IMR-90 (cell line): ENCODE results near the gene LYRM2. TPM values are rescaled to one million over a fixed set of nuclear protein-coding genes. Genes with fewer than 3 reads are reported as not detected.

ENCODE experiments used
- ATAC-seq: fragments of 200-7000 bp; cut with Tn5 transposase; 2 replicates; pipeline ENCODE4 v1.9.1; 2020; ENCODE audit warnings: low read depth, mild to moderate bottlenecking, moderate library complexity
- BruUV-seq: library from RNA; stranded (reverse); fragments of 400-500 nt; replicated peaks from 2 replicates; lab custom pipeline; 2021; lab: Mats Ljungman, UMichigan
- CTCF ChIA-PET: fragments of 300-600 bp; formaldehyde crosslinking; extraction: SDS; loops from one replicate; lab custom pipeline; 2021; ENCODE audit warnings: antibody characterized with exemption; lab: Yijun Ruan, JAX
- POLR2A ChIA-PET: fragments of 300-600 bp; sonication (Branson Sonifier 250); formaldehyde crosslinking; loops from one replicate; lab custom pipeline; 2022; ENCODE audit warnings: antibody characterized with exemption; ENCODE audit not compliant: unreplicated experiment; lab: Charles Lee
- DNase-seq: peaks from one replicate; pipeline ENCODE4 v3.0.0; 2013
- H2AFZ ChIP-seq: replicated peaks from 2 replicates; pipeline ENCODE3; 2013; ENCODE audit warnings: low read length, mild to moderate bottlenecking; ENCODE audit not compliant: poor library complexity
- H2AK5ac ChIP-seq: 2 replicates; pipeline ENCODE4 v1.6.1; 2013; ENCODE audit warnings: low read depth, low read length, inconsistent platforms
- H2AK9ac ChIP-seq: replicated peaks from 2 replicates; pipeline ENCODE3; 2013; ENCODE audit warnings: mild to moderate bottlenecking, low read depth, low read length, moderate library complexity; ENCODE audit not compliant: poor library complexity
- H2BK120ac ChIP-seq: 2 replicates; pipeline ENCODE4 v1.6.1; 2013; ENCODE audit warnings: low read depth, low read length, inconsistent platforms
- H2BK15ac ChIP-seq: 3 replicates; pipeline ENCODE4 v1.6.1; 2013; ENCODE audit warnings: low read depth, low read length, inconsistent platforms
- H2BK20ac ChIP-seq: 2 replicates; pipeline ENCODE4 v1.6.1; 2013; ENCODE audit warnings: low read depth, mild to moderate bottlenecking, inconsistent platforms, low read length, moderate library complexity
- H2BK5ac ChIP-seq: 2 replicates; pipeline ENCODE4 v1.6.1; 2013; ENCODE audit warnings: mild to moderate bottlenecking, low read depth, low read length, inconsistent platforms; ENCODE audit not compliant: poor library complexity, severe bottlenecking
- H3K14ac ChIP-seq: replicated peaks from 2 replicates; pipeline ENCODE4 v1.6.1; 2013; ENCODE audit warnings: low read depth, low read length, inconsistent platforms
- H3K18ac ChIP-seq: 2 replicates; pipeline ENCODE4 v1.6.1; 2013; ENCODE audit warnings: low read depth, low read length, control low read depth
- H3K23ac ChIP-seq: 2 replicates; pipeline ENCODE4 v1.6.1; 2013; ENCODE audit warnings: low read depth, low read length, inconsistent platforms
- H3K27ac ChIP-seq: 2 replicates; pipeline ENCODE4 v1.5.1; 2013; ENCODE audit warnings: mild to moderate bottlenecking, control low read depth, low read length; ENCODE audit not compliant: insufficient read depth
- H3K27me3 ChIP-seq: 2 replicates; pipeline ENCODE4 v1.6.1; 2013; ENCODE audit warnings: low read length; ENCODE audit not compliant: control insufficient read depth, insufficient read depth
- H3K36me3 ChIP-seq: 2 replicates; pipeline ENCODE4 v1.6.1; 2013; ENCODE audit warnings: low read length, mixed read lengths; ENCODE audit not compliant: control insufficient read depth, insufficient read depth
- H3K4ac ChIP-seq: 2 replicates; pipeline ENCODE4 v1.6.1; 2013; ENCODE audit warnings: low read depth, low read length, inconsistent platforms
- H3K4me1 ChIP-seq: 2 replicates; pipeline ENCODE4 v1.6.1; 2013; ENCODE audit warnings: low read length, mixed read lengths; ENCODE audit not compliant: control insufficient read depth, insufficient read depth
- H3K4me2 ChIP-seq: 2 replicates; pipeline ENCODE4 v1.6.1; 2013; ENCODE audit warnings: low read depth, mild to moderate bottlenecking, control low read depth, low read length, moderate library complexity
- H3K4me3 ChIP-seq: 2 replicates; pipeline ENCODE4 v1.5.1; 2013; ENCODE audit warnings: low read depth, mild to moderate bottlenecking, control low read depth, low read length, moderate library complexity; ENCODE audit not compliant: insufficient read depth
- H3K56ac ChIP-seq: 2 replicates; pipeline ENCODE4 v1.6.1; 2013; ENCODE audit warnings: low read length, inconsistent platforms; ENCODE audit not compliant: insufficient read depth; ENCODE audit errors: extremely low read depth
- H3K79me1 ChIP-seq, 2 experiments: 2 replicates each; pipeline ENCODE4 v1.6.1; 2013; ENCODE audit warnings: low read length in 2 of 2, inconsistent platforms in 1 of 2, low read depth in 1 of 2
- H3K9ac ChIP-seq: 2 replicates; pipeline ENCODE4 v1.6.1; 2013; ENCODE audit warnings: low read depth, low read length, control low read depth
- H3K9me1 ChIP-seq: 2 replicates; pipeline ENCODE4 v1.6.1; 2013; ENCODE audit warnings: low read length, inconsistent platforms; ENCODE audit not compliant: insufficient read depth
- H3K9me3 ChIP-seq: 2 replicates; pipeline ENCODE4 v1.6.1; 2013; ENCODE audit warnings: low read length; ENCODE audit not compliant: control insufficient read depth, insufficient read depth
- H4K20me1 ChIP-seq: 2 replicates; pipeline ENCODE4 v1.6.1; 2013; ENCODE audit warnings: low read length, inconsistent platforms; ENCODE audit not compliant: insufficient read depth
- H4K5ac ChIP-seq: 2 replicates; pipeline ENCODE4 v1.6.1; 2013; ENCODE audit warnings: mild to moderate bottlenecking, low read depth, low read length, control low read depth
- H4K8ac ChIP-seq, 2 experiments: 2 replicates each; pipeline ENCODE4 v1.6.1; 2013; ENCODE audit warnings: low read depth in 2 of 2, low read length in 2 of 2, control low read depth in 1 of 2, inconsistent platforms in 1 of 2
- H4K91ac ChIP-seq: 2 replicates; pipeline ENCODE4 v1.6.1; 2013; ENCODE audit warnings: low read depth, low read length, inconsistent platforms; ENCODE audit not compliant: insufficient read depth
- BHLHE40 ChIP-seq: fragments of 150-350 bp; IDR thresholded peaks from 2 replicates; pipeline ENCODE4 v1.6.1; 2016; ENCODE audit warnings: mild to moderate bottlenecking, low read depth, low read length
- CEBPB ChIP-seq: IDR thresholded peaks from 2 replicates; pipeline ENCODE4 v1.6.1; 2012; ENCODE audit warnings: low read depth, low read length, improper control_type of control experiment
- CHD1 ChIP-seq: IDR thresholded peaks from 2 replicates; pipeline ENCODE4 v1.6.1; 2012; ENCODE audit warnings: low read depth, low read length, improper control_type of control experiment
- FOS ChIP-seq: fragments of 150-350 bp; IDR thresholded peaks from 2 replicates; pipeline ENCODE4 v1.6.1; 2016; ENCODE audit warnings: low read depth, low read length
- MAFK ChIP-seq: IDR thresholded peaks from 2 replicates; pipeline ENCODE4 v1.6.1; 2012; ENCODE audit warnings: low read depth, low read length, improper control_type of control experiment
- MAZ ChIP-seq: IDR thresholded peaks from 2 replicates; pipeline ENCODE4 v1.6.1; 2012; ENCODE audit warnings: low read depth, mild to moderate bottlenecking, low read length, improper control_type of control experiment, moderate library complexity, borderline replicate concordance
- MXI1 ChIP-seq: IDR thresholded peaks from 2 replicates; pipeline ENCODE4 v1.6.1; 2012; ENCODE audit warnings: low read depth, mild to moderate bottlenecking, low read length, moderate library complexity, borderline replicate concordance
- NFE2L2 ChIP-seq: fragments of 150-350 bp; IDR thresholded peaks from 2 replicates; pipeline ENCODE4 v1.6.1; 2016; ENCODE audit warnings: low read depth, mild to moderate bottlenecking, low read length
- POLR2A ChIP-seq: IDR thresholded peaks from 2 replicates; pipeline ENCODE4 v1.6.1; 2012; ENCODE audit warnings: mild to moderate bottlenecking, low read depth, low read length
- RAD21 ChIP-seq: IDR thresholded peaks from 2 replicates; pipeline ENCODE4 v1.6.1; 2012; ENCODE audit warnings: low read length, improper control_type of control experiment
- RCOR1 ChIP-seq: IDR thresholded peaks from 2 replicates; pipeline ENCODE4 v1.6.1; 2012; ENCODE audit warnings: mild to moderate bottlenecking, low read length, improper control_type of control experiment; ENCODE audit not compliant: insufficient replicate concordance
- RFX5 ChIP-seq: IDR thresholded peaks from 2 replicates; pipeline ENCODE4 v1.8.0; 2012; ENCODE audit warnings: low read depth, mild to moderate bottlenecking, low read length, moderate library complexity
- SMC3 ChIP-seq: fragments of 150-350 bp; IDR thresholded peaks from 2 replicates; pipeline ENCODE4 v1.6.1; 2016; ENCODE audit warnings: low read depth, mild to moderate bottlenecking, antibody characterized with exemption, low read length, moderate library complexity
- WGBS, 2 experiments: methylation state at CpG; one replicate each; pipeline versions ENCODE4 v1.1.5 to v1.1.7; 2013; ENCODE audit warnings: missing lambda C conversion rate in 2 of 2; ENCODE audit not compliant: insufficient read length in 1 of 2; ENCODE audit errors: extremely low coverage in 2 of 2; 5-methylcytosine and 5-hydroxymethylcytosine counted together
- dilution Hi-C: fragments of 300-500 bp; cut with HindIII; formaldehyde crosslinking; loops from one replicate; pipeline ENCODE4 v1.14.3; 2018; ENCODE audit warnings: low sequenced_read_pairs; ENCODE audit not compliant: unreplicated experiment
- in situ Hi-C: fragments of 300-500 bp; cut with MboI; formaldehyde crosslinking; loops from 3 replicates; pipeline ENCODE4 v1.14.3; 2019; ENCODE audit warnings: low sequenced_read_pairs, inconsistent platforms, mixed read lengths
- intact Hi-C: fragments of 100-400 bp; cut with micrococcal nuclease; formaldehyde crosslinking; loops from 2 replicates; pipeline ENCODE4 v1.10.0; 2022
- polyA plus RNA-seq, 3 experiments: library from polyadenylated mRNA; depleted of rRNA; stranded (reverse); fragments of >200 nt; gene quantifications; 2 replicates each; pipeline ENCODE4 v1.2.3, GENCODE V29; 2012; ENCODE audit warnings: low replicate concordance in 1 of 3
- total RNA-seq: library from RNA; depleted of rRNA; stranded (reverse); fragments of >200 nt; gene quantifications from 2 replicates; pipeline ENCODE4 v1.2.3, GENCODE V29; 2012
- TF ChIP-seq, protein P1 (sequence below): fragments of 150-350 bp; IDR thresholded peaks from 2 replicates; pipeline ENCODE4 v1.6.1; 2017; ENCODE audit warnings: mild to moderate bottlenecking, antibody characterized with exemption, low read length, low read depth
- TF ChIP-seq, protein P2 (sequence below): conservative IDR thresholded peaks from 2 replicates; pipeline ENCODE4 v1.5.1; 2012; ENCODE audit warnings: mild to moderate bottlenecking, low read depth, low read length, improper control_type of control experiment
- TF ChIP-seq, protein P3 (sequence below): fragments of 150-350 bp; IDR thresholded peaks from 2 replicates; pipeline ENCODE4 v1.6.1; 2016; ENCODE audit warnings: low read depth, mild to moderate bottlenecking, low read length, moderate library complexity, borderline replicate concordance

The LYRM2 gene
- total and polyA plus RNA-seq, 2 of the 4 experiments (the other 2 are of a cell fraction), result 14.0 to 24.0 TPM

DNA sequence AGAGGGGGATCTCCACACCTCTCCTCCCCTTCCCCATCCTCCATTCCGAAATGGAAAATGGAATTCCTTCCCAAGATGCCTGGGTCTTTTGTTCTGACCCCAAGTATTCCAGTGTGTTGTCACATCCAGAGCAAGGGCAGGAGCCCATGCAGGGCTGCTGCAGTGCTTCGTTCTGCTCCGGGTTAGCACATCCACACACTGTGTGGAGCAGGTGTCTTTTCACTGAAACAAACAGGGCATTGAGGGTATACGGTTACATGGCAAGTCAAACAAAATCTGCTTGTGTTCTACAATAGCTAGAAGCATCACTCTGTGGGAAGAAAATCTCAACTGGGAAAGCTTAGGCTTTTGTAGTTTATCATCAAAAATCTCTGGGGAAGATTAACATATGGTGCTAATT, 56.9 kb downstream of the LYRM2 start:
- H3K9me3 ChIP-seq, result no peaks in the 10 kb centered on the region
- H2AK5ac ChIP-seq, result no peak overlapping the region
- H3K4me1 ChIP-seq, result no peaks in the 10 kb centered on the region
- H4K8ac ChIP-seq, result no peak overlapping the region
- H3K9ac ChIP-seq, result no peak overlapping the region
- no peak overlapping the region for H3K4ac ChIP-seq
- WGBS, 2 experiments, result 70% methylated on average over 2 of the region's 4 CpGs; no CpG with 5 or more reads in 1 of the 2 experiments
- H3K56ac ChIP-seq, result no peak overlapping the region
- dilution Hi-C loops (no loop called here), in situ Hi-C loops (no loop called here), intact Hi-C loops (no loop called here)
- no peak overlapping the region for H3K14ac ChIP-seq
- H3K36me3 ChIP-seq, result no peaks in the 10 kb centered on the region
- no peak overlapping the region for H3K27ac ChIP-seq
- no peak overlapping the region for H4K91ac ChIP-seq
- no peak overlapping the region for H2BK120ac ChIP-seq
- no TSS peak for BruUV-seq
- no peaks in the 10 kb centered on the region for H3K79me1 ChIP-seq
- H3K23ac ChIP-seq, result no peak overlapping the region
- no peak for ATAC-seq
- POLR2A ChIA-PET, result no interaction called here
- no peak overlapping the region for H2BK15ac ChIP-seq
- no peak for DNase-seq
- H2AFZ ChIP-seq, result no peak overlapping the region
- CTCF ChIA-PET, result no interaction called here
- no peak overlapping the region for H3K4me3 ChIP-seq
- no peak overlapping the region for H4K5ac ChIP-seq
- H3K4me2 ChIP-seq, result no peak overlapping the region
- no peak overlapping the region for H2BK5ac ChIP-seq
- no peak overlapping the region for H2AK9ac ChIP-seq
- no peak overlapping the region for H2BK20ac ChIP-seq
- no peaks in the 10 kb centered on the region for H3K9me1 ChIP-seq
- H3K18ac ChIP-seq, result no peak overlapping the region
- H3K27me3 ChIP-seq, result peaks cover 3% of the 10 kb centered on the region; the same call in 1 of the 2 replicates
- H4K20me1 ChIP-seq, result no peaks in the 10 kb centered on the region
- TF ChIP-seq, protein P1, sequence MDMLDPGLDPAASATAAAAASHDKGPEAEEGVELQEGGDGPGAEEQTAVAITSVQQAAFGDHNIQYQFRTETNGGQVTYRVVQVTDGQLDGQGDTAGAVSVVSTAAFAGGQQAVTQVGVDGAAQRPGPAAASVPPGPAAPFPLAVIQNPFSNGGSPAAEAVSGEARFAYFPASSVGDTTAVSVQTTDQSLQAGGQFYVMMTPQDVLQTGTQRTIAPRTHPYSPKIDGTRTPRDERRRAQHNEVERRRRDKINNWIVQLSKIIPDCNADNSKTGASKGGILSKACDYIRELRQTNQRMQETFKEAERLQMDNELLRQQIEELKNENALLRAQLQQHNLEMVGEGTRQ, result no peak
- no peak for TF ChIP-seq RCOR1
- no peak for TF ChIP-seq FOS
- no peak for TF ChIP-seq RAD21
- no peak for TF ChIP-seq MAZ
- no peak for TF ChIP-seq BHLHE40
- TF ChIP-seq MAFK, result no peak
- TF ChIP-seq POLR2A, result no peak
- TF ChIP-seq, protein P2, sequence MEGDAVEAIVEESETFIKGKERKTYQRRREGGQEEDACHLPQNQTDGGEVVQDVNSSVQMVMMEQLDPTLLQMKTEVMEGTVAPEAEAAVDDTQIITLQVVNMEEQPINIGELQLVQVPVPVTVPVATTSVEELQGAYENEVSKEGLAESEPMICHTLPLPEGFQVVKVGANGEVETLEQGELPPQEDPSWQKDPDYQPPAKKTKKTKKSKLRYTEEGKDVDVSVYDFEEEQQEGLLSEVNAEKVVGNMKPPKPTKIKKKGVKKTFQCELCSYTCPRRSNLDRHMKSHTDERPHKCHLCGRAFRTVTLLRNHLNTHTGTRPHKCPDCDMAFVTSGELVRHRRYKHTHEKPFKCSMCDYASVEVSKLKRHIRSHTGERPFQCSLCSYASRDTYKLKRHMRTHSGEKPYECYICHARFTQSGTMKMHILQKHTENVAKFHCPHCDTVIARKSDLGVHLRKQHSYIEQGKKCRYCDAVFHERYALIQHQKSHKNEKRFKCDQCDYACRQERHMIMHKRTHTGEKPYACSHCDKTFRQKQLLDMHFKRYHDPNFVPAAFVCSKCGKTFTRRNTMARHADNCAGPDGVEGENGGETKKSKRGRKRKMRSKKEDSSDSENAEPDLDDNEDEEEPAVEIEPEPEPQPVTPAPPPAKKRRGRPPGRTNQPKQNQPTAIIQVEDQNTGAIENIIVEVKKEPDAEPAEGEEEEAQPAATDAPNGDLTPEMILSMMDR, result no peak
- no peak for TF ChIP-seq MXI1
- no peak for TF ChIP-seq RFX5
- TF ChIP-seq CEBPB, result no peak
- TF ChIP-seq, protein P3, sequence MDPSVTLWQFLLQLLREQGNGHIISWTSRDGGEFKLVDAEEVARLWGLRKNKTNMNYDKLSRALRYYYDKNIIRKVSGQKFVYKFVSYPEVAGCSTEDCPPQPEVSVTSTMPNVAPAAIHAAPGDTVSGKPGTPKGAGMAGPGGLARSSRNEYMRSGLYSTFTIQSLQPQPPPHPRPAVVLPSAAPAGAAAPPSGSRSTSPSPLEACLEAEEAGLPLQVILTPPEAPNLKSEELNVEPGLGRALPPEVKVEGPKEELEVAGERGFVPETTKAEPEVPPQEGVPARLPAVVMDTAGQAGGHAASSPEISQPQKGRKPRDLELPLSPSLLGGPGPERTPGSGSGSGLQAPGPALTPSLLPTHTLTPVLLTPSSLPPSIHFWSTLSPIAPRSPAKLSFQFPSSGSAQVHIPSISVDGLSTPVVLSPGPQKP, result no peak
- no peak for TF ChIP-seq SMC3
- no peak for TF ChIP-seq NFE2L2
- TF ChIP-seq CHD1, result no peak
